ENCODE results near the gene ELF5. TPM values are rescaled to one million over a fixed set of nuclear protein-coding genes. Genes with fewer than 3 reads are reported as not detected.
A peak's percentile ranks its signal among the peaks of the same experiment; 100 is the strongest.

ELF5 gene
- total RNA-seq, 1 donor from 2014 or later = 7.7 TPM

DNA sequence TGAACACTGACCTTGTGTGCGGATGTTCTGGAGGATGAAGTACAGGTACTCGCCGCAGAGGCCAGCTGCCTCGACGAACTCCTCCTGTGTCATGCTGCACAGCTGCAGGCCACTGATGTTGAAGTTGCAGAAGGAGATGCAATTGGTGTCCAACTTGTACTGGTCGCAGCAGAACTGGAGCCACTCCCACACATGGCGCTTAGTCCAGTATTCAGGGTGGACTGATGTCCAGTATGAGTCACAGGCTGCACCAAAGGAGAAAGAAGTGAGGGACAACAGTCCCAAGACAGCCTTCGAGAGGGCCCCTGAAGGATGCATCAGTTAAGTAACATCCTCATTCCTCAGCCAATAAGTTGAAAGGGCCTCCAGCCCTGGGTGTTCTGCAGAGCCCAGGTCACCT is 20.1 kb downstream of the ELF5 start:
- DNase-seq (ENCODE audit: low spot score) = no peak

DNA sequence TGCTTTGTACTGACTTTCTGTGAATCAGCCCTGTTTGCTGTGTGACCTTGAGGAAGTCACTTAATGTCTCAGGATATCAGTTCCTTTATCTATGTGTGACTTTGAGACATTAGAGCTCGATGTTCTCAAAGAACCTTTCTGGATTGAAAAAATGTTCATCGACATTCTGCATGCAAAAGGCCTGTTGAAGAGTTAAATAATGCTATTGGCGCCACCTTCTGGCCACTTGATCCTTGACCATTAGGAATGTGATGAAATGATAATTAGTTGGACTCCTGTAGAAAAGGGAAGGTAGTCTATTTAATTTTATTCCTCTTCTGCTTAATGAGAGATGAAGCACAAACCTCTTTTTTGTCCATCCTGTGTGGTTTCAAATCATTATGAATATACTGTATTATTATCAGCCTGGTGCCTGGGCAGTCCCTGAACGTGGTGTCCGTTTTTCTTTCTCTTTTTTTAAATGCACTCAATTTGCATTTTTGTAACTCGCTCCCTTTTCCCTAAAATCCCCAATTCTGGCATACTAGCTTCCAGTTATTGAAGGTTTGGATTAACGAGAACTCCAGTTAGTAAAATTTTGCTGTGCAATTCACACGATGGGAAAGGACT is 20.7 kb downstream of the ELF5 start:
- peak; percentile 43 for DNase-seq (ENCODE audit: low spot score)

GRCh38 chr11:34490304-34490703 is 23.3 kb downstream of the ELF5 start:
- no peak for DNase-seq (ENCODE audit: low spot score)

- no peak for DNase-seq (ENCODE audit: low spot score)
Observed at GRCh38 chr11:34488855-34489557, 24.6 kb downstream of the ELF5 start.

DNA sequence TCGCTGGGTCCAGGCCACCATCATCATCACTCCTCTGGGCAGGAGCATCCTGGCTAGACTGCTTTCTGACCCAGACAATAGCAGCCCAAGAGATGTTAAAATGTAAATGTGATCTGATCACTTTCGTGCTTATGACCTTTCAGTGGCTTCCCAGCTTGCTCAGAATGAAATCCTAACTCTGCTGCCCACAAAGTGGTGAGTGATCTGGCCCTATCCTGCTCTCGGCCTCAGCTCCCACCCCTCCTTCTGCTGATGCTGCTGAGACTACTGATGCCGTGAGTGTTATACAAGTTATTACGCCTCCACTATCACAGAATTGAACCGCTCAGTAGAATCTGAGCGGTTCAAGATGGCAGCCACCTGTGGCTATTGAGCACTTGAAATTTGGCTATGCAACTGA is 26.2 kb downstream of the ELF5 start:
- DNase-seq (ENCODE audit: low spot score) = no peak

DNA sequence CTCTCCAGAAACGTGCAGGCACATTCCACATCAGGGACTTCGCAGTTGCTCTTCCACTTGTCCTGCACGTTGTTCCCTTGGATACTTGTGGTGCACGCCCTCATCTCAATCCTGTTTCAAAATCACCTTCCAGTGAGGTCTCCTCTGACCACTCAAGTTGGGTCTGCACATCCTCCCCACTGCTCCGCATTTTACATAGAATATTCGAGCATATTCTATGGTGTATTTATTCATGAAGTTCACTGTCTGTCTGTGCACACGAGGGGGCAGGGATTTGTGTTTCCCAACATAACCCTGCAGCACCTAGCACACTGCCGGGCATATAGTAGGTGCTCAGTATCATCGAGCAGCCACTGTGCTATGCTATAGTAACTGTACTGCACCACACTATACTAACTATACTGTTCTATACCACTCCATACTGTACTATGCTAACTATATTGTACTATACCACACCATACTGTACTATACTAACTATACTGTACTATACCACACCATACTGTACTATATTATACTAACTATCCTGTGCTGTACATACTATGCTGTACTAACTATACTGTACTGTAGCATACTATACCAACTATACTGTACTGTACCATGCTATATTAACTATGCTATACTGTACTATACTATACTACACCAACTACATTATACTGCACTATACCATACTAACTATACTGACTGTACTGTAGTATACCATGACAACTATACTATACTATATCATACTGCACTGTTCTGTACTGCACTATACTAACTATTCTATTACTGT is 30.3 kb downstream of the ELF5 start:
- DNase-seq (ENCODE audit: low spot score) = no peak

GRCh38 chr11:34481307-34481706 is 32.3 kb downstream of the ELF5 start:
- DNase-seq (ENCODE audit: low spot score) = no peak

- no peak for DNase-seq (ENCODE audit: low spot score)
Observed at GRCh38 chr11:34480314-34480713, 33.3 kb downstream of the ELF5 start.

DNA sequence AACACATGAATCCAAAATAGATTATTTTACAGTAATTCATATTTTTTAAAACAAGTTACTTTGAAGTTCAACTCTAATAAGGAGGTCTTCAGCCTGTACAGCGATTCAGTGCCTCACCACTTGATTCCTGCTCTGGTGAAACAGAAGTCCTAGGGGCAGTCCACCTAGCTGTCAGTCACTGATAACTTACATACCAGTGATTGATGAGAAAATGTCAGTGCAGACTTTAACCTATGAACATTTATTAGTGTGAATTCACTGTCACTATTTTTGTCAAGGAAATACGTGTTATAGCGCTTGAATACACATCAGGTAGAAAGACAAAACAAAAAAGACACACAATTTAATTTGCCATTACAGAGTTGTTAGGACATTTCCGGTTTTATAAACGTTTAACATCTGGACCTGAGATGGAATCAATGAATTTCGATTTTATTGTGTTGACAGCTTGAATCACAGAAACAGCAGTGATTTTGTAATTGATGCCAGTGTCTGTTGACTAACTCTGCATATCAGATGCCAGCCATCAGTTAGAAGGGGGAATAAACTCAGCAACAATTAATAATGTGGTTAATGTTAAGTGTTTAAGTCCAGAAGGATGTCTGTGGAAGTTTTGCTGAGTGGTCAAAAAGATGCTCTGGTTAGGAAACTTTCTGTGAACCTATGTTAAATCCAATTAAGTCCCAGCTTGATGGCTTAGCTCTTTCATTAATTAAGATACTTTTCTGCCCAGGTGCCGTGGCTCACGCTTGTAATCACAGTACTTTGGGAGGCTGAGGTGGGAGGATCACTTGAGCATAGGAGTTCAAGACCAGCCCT is 34.5 kb downstream of the ELF5 start:
- DNase-seq (ENCODE audit: low spot score) = no peak

- DNase-seq (ENCODE audit: low spot score) = no peak
Observed at GRCh38 chr11:34476849-34477248, 36.7 kb downstream of the ELF5 start.

GRCh38 chr11:34475656-34476055 is 37.9 kb downstream of the ELF5 start:
- DNase-seq (ENCODE audit: low spot score) = no peak

DNA sequence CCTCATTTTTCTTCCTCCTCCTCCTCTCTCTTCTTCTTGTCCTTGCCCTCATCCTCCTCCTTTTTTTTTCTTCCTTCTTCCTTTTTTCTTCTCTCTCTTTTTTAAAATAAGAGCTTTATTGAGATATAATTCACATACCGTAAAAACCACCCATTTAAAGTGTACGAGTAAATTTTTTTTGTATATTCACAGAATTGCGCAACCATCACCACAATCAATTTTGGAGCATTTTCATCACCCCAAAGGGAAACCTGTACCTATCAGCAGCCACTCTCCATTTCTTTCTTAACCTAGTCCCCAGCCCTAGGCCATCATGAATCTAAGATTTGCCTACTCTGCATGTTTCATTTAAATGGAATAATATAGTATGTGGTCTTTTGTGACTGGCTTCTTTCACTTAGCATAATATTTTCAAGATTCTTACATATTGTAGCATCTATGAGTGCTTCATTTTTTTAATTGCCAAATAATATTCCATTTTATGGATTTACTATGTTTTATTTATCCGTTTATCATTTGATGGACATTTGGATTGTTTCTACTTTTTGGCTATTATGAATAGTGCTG is 39.9 kb downstream of the ELF5 start:
- no peak for DNase-seq (ENCODE audit: low spot score)

DNA sequence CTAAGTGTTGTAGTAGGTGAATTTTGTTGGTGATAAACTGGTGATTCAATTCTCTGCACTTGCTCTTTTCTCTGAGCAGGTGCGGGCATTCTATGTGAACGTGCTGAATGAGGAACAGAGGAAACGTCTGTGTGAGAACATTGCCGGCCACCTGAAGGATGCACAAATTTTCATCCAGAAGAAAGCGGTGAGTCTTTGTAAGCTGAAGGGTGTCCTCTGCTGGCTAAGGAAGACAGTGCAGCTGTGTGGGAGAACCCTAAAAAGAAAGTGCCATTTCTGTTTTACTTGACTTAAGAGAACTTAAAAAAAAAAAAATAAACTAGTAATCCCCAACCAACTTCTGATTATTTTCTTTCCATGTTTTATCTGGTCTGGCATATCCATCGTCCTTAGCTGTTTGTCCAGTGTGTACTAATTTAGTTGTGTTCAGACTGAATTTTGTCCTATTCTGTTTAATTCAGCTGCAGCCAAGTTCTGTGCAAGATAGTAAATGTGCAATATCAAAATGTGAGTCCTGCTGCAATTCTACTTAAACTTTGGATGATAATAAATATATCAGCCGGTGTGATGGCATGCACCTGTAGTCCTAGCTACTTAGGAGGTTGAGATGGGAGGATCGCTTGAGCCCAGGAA is 45.3 kb downstream of the ELF5 start:
- DNase-seq (ENCODE audit: low spot score) = no peak

DNA sequence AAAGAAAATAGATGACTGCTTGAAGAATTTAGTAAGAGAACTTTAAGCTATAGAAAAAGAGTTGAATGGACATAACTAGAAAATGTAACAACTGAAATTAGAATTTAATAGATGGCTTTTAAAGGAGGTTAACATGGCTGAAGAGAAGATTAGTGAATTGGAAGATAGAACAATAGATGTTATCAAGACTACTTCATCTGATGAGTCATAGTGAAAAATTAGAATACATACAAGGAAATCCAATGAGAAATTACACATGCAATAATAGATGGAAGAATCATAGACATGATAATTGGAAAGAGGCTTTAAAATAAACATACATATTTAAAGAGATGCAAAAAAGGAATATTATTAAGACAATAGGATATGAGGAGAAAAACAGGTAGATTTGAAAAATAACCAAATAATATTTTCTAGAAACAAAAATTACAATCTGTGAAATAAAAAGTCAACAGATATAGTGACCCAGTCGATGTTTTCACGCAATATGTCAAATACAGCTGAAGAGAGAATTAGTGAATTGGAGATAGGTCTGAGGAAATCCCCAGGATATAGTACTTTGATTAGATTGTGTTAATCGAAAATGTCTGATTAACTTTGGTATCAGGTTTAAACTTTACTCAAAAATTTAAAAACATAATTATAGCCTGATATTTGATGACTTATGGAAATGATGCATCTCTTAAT is 46.6 kb downstream of the ELF5 start:
- no peak for DNase-seq (ENCODE audit: low spot score)

DNA sequence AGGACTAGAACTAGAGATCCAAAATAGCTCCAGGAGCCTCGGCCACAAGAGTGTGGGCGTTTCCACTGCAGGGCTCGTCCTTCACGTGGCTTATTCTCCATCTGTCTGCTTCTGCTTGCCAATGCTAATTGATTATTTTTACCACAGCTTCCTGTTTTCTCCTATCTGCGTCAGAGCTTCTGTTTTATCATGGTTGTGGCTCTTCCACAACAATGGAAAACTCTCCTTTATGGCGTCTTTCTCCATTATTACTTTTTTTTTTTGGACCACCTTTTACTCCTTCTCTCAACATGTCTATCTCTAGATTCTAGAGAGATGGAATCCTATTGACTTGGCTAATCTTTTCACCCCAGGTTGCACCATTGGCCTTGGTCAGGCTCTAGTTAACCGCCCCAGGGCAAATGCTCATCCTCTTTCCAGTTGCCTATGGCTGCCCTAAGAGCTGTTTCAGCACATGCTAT is 49.0 kb downstream of the ELF5 start:
- DNase-seq (ENCODE audit: low spot score) = no peak

DNA sequence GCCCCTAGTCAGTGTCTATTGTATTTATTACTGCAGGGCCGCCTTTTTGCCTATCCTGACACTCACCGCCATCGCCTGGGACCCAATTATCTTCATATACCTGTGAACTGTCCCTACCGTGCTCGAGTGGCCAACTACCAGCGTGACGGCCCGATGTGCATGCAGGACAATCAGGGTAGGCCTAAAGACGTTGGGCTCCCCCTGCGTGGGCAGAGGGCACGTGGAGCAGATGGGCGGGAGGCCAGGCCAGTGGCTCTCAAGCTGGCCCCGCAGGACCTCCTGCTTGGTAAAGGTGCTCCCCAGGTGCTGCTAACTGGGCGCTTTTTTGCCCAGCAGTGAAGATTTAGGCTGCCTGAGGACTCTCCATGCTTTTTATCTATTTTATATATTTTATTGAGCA is 52.4 kb downstream of the ELF5 start:
- no peak for DNase-seq (ENCODE audit: low spot score)

DNA sequence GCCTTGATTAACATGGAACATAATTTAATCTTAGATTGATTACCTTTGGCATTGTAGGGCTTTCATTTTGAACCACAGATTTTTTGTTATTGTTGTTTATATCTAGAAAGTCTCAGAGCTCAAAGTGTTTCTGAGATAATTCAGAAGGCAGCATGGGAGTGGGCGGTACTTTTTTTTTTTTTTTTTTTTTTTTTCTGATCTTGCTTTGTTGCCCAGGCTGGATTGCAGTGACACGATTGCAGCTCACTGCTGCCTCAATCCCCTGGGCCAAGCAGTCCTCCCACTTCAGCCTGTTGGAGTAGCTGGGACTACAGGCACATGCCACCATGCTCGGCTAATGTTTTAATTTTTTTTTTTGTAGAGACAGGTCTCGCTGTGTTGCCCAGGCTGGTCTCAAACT is 53.3 kb downstream of the ELF5 start:
- no peak for DNase-seq (ENCODE audit: low spot score)

DNA sequence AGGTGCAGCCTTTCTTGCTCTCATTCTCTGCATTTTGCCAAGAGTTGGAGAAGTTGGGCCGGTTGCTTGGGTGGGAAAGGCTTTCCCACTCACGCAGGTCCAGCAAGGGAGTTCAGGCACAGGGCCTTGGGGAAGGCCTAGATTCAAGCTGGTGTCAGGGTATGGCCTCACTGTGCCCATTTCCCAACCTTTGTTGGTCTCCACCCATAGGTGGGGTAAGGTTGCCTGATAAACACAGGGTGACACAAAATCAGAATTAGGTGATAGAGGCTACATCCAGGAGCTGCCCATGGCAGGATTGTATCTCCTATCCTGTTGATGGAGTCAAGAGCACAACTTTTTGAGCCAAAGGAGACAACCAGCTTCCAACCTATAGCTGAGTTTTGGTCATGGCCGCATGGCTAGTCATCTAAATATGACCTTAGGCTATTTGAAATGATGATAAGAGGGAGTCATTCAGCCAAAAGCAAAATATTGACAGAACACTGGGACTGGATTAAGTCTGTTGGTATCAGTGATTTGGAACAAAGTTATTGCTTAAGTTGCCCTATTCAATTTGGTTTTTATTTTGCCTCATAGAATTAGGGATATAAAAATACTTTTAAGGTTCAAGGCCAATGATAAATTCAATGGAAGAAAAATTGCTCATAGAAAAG is 54.0 kb downstream of the ELF5 start:
- no peak for DNase-seq (ENCODE audit: low spot score)

DNA sequence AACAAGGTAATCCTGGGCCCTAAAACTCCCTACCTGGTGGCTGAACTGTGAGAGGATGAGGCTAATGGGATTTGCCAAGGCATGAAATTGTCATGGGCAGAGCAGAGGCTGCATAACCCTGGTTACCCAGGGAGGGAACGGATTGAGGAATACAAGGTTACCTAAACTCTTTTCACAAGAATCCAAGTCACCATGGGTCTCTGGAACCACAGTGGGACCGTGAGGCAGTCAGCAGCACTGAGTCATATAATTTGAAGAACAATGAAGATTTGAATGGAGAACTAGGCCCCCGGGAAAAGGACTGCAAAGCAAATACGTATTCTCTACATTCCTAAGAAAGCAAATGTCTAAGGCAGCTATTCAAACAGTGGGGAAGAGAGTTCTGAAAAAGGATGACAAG is 55.1 kb downstream of the ELF5 start:
- no peak for DNase-seq (ENCODE audit: low spot score)

GRCh38 chr11:34457607-34458006 is 56.0 kb downstream of the ELF5 start:
- DNase-seq (ENCODE audit: low spot score) = no peak

All from umbilical cord (tissue), 2 donors.